HG03571 (cell line): Measurements from ENCODE around the gene COX6A1.

Experiments used
- ATAC-seq: cut with Tn5 transposase; IDR thresholded peaks from one replicate; pipeline ENCODE4 v1.9.1; 2021; ENCODE audit not compliant: unreplicated experiment

Gene COX6A1

DNA sequence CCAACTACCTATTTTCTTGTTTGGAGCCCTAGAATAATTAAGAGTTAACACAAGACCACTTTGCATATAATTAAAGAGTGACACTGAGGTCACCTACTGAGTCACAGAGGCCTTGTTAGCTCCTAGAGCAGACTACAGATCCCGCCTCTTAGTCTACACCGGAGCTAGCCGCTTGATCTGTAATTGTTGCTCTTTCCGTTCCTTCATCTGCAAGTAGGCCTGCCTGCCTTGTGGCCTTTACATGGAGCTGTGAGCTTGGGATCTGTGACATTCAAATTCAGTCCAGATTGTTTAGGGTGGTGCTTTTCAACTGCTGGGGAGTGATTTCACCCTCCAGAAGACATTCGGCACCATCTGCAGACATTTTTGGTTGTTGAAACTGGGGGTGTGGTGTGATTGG lies 52.4 kb downstream of the COX6A1 start:
- no peak for ATAC-seq
